Prostate gland (tissue), 2 donors: Measurements from ENCODE around the gene IFNAR1. TPM values are rescaled to one million over a fixed set of nuclear protein-coding genes. Genes with fewer than 3 reads are reported as not detected.

Experiments used
- DNase-seq: peaks from one replicate; pipeline ENCODE4 v3.0.0-alpha.2; 2019; ENCODE audit warnings: low spot score
- H3K27ac ChIP-seq, 2 donors: fragments of 200-600 bp; sonication (generic); 2 replicates each; pipeline ENCODE4 v1.5.1; 2017 to 2019
- H3K27me3 ChIP-seq: fragments of 200-600 bp; sonication (generic); replicated peaks from 2 replicates; pipeline ENCODE4 v1.5.1; 2019; ENCODE audit not compliant: insufficient read depth
- H3K36me3 ChIP-seq, 2 donors: fragments of 200-600 bp; sonication (generic); 1 replicate in 1 of 2; 2 replicates in 1 of 2; pipeline versions ENCODE4 v1.5.1 to v1.8.1; 2017 to 2019
- H3K4me1 ChIP-seq: fragments of 200-600 bp; sonication (generic); replicated peaks from 2 replicates; pipeline ENCODE4 v1.5.1; 2019
- H3K4me3 ChIP-seq, 2 donors: fragments of 200-600 bp; sonication (generic); 2 replicates each; pipeline ENCODE4 v1.5.1; 2017 to 2019
- H3K9me3 ChIP-seq: fragments of 200-600 bp; sonication (generic); 2 replicates; pipeline ENCODE4 v1.5.1; 2017
- CTCF ChIP-seq, 4 experiments: fragments of 200-600 bp in 2 of 4; fragments of 450-650 bp in 2 of 4; sonication (generic) in 2 of 4; IDR thresholded peaks; 1 replicate in 3 of 4; 2 replicates in 1 of 4; pipeline ENCODE4 v1.5.1; 2016 to 2019; ENCODE audit warnings: antibody characterized with exemption in 4 of 4, mild to moderate bottlenecking in 2 of 4, moderate library complexity in 2 of 4
- POLR2A ChIP-seq: fragments of 450-650 bp; IDR thresholded peaks from one replicate; pipeline ENCODE4 v1.6.1; 2016; ENCODE audit warnings: antibody characterized with exemption, mild to moderate bottlenecking
- POLR2AphosphoS5 ChIP-seq: sonication (generic); formaldehyde crosslinking; IDR thresholded peaks from one replicate; pipeline ENCODE4 v1.6.1; 2017; ENCODE audit warnings: antibody characterized with exemption
- WGBS: methylation state at CpG from one replicate; pipeline ENCODE4 v1.1.5; 2018; 5-methylcytosine and 5-hydroxymethylcytosine counted together
- intact Hi-C: fragments of 100-400 bp; cut with DNase I; formaldehyde crosslinking; loops from one replicate; pipeline ENCODE4 v1.14.2; 2022
- total RNA-seq, 2 donors: library from RNA; depleted of rRNA; stranded (reverse); fragments of >200 nt; gene quantifications; one replicate each; pipeline ENCODE4 v1.1.0, GENCODE V29; 2016

Gene IFNAR1
- total RNA-seq, 2 donors from 2014 or later: 29.8 to 34.4 TPM

- peaks cover 20% of the 10 kb centered on the region for H3K4me1 ChIP-seq
- H3K36me3 ChIP-seq: no peaks in the 10 kb centered on the region
- H3K27me3 ChIP-seq: no peaks in the 10 kb centered on the region
- WGBS: 90% methylated on average over 7 of the region's 7 CpGs
- H3K4me3 ChIP-seq: no peak overlapping the region
- no peak for DNase-seq
- H3K9me3 ChIP-seq: no peaks in the 10 kb centered on the region
- TF ChIP-seq POLR2A: no peak
- no peak for TF ChIP-seq POLR2AphosphoS5
- TF ChIP-seq CTCF (IDR thresholded peaks at IDR 0.05): no peak
- intact Hi-C loops: no loop called here
- H3K27ac ChIP-seq: peak overlapping the region in 1 of 2 donors; percentile 86
Measured at GRCh38 chr21:33302055-33302454, 22.7 kb upstream of the IFNAR1 start.

GRCh38 chr21:33302796-33303195 lies 22.0 kb upstream of the IFNAR1 start:
- no peak for DNase-seq
- TF ChIP-seq POLR2AphosphoS5: no peak
- TF ChIP-seq POLR2A: no peak
- TF ChIP-seq CTCF (IDR thresholded peaks at IDR 0.05): no peak
- H3K27ac ChIP-seq: peak overlapping the region in 1 of 2 donors; percentile 86

DNA sequence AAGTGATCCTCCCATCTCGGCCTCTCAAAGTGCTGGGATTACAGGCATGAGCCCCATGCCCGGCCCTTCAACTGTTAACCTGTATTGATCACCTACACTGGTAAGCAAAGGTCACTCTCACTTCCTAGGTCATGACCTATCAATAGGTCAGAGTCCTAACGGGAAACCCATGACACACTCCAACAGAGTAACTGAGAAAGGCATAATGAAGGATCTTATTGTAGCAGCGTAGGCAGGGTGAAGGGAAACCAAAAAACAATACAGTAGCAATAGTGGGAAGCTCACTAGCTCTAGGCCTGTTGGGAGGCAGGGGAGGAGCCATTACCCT lies 19.5 kb upstream of the IFNAR1 start:
- TF ChIP-seq POLR2AphosphoS5 (no peak), POLR2A (no peak), CTCF (IDR thresholded peaks at IDR 0.05) (no peak)
- intact Hi-C loops: no loop called here
- Histone ChIP-seq H3K27ac (peak overlapping the region in 1 of 2 donors; percentile 86), H3K9me3 (no peaks in the 10 kb centered on the region), H3K36me3 (no peaks in the 10 kb centered on the region), H3K4me1 (peaks cover 11% of the 10 kb centered on the region), H3K4me3 (no peak overlapping the region), H3K27me3 (no peaks in the 10 kb centered on the region)
- DNase-seq: no peak
- WGBS: 99% methylated on average over 4 of the region's 4 CpGs

More at GRCh38 chr21:33302796-33303195, 22.0 kb upstream of the IFNAR1 start:
- H3K4me1 ChIP-seq: peaks cover 20% of the 10 kb centered on the region
- H3K9me3 ChIP-seq: no peaks in the 10 kb centered on the region
- H3K27me3 ChIP-seq: no peaks in the 10 kb centered on the region
- WGBS: 93% methylated on average over 7 of the region's 7 CpGs
- no peak overlapping the region for H3K4me3 ChIP-seq
- no peaks in the 10 kb centered on the region for H3K36me3 ChIP-seq
- intact Hi-C loops: no loop called here

DNA sequence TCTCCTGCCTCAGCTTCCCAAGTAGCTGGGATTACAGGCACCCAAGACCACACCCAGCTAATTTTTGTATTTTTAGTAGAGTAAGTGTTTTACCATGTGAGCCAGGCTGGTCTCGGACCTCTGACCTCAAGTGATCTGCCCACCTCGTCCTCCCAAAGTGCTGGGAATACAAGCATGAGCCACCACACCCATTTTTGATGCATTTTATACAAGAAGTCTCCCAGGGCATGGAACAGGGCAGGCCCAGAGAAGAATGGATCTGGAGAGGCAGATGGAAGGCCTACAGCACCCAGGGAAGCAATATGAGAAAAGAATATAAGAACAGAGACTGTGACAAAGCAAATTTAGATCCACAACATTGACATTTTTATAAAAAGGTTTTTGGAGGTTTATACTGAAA lies 18.8 kb upstream of the IFNAR1 start:
- intact Hi-C loops: no loop called here
- Histone ChIP-seq H3K27me3 (no peaks in the 10 kb centered on the region), H3K4me3 (no peak overlapping the region), H3K36me3 (no peaks in the 10 kb centered on the region), H3K27ac (no peak overlapping the region), H3K9me3 (no peaks in the 10 kb centered on the region), H3K4me1 (peaks cover 10% of the 10 kb centered on the region)
- 100% methylated on average over 2 of the region's 2 CpGs for WGBS
- TF ChIP-seq POLR2AphosphoS5 (no peak), POLR2A (no peak), CTCF (IDR thresholded peaks at IDR 0.05) (no peak)
- DNase-seq: no peak

GRCh38 chr21:33308586-33309490 lies 15.9 kb upstream of the IFNAR1 start:
- Histone ChIP-seq H3K4me1 (no peaks in the 10 kb centered on the region), H3K4me3 (no peak overlapping the region), H3K27ac (no peak overlapping the region), H3K27me3 (no peaks in the 10 kb centered on the region), H3K9me3 (no peaks in the 10 kb centered on the region), H3K36me3 (no peaks in the 10 kb centered on the region)
- intact Hi-C loops: no loop called here
- 43% methylated on average over 6 of the region's 6 CpGs for WGBS
- TF ChIP-seq POLR2AphosphoS5: no peak
- TF ChIP-seq CTCF (IDR thresholded peaks at IDR 0.05): no peak
- TF ChIP-seq POLR2A: no peak
- peak; percentile 2 for DNase-seq
